GM19193 (cell line): ENCODE measurements around the gene SYNE2.

Source experiments
- POLR2A ChIP-seq: IDR thresholded peaks from 4 replicates; pipeline ENCODE4 v1.6.1; 2011; ENCODE audit not compliant: insufficient read depth, insufficient read length; ENCODE audit errors: extremely low read depth

SYNE2 gene

GRCh38 chr14:63933110-63933509, 80.3 kb downstream of the SYNE2 start:
- TF ChIP-seq POLR2A, result no peak

GRCh38 chr14:63933711-63934110, 80.9 kb downstream of the SYNE2 start:
- no peak for TF ChIP-seq POLR2A

GRCh38 chr14:63938198-63939005, 85.6 kb downstream of the SYNE2 start:
- TF ChIP-seq POLR2A, result no peak

- no peak for TF ChIP-seq POLR2A
Observed at GRCh38 chr14:63939006-63939270, 86.1 kb downstream of the SYNE2 start.

GRCh38 chr14:63940387-63940786, 87.6 kb downstream of the SYNE2 start:
- TF ChIP-seq POLR2A, result no peak

DNA sequence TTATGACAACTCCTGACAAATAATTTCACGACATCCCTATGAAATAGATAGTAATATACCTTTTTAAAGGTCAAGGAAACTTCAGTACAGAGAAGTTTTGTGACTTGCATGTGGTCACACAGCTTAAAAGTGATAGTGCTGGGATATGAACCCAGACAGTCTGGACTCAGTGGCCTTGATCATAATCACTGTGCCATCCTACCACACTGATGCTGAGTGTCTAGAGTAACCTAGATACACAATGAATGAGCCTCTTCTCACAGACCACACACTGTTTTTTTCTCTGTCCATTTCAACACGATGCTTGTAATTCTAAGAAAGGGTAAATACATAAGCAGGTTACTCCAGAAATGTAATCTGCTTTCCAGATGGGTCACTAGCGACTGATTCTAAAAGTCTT, 88.2 kb downstream of the SYNE2 start:
- no peak for TF ChIP-seq POLR2A

- no peak for TF ChIP-seq POLR2A
Observed at GRCh38 chr14:63949696-63950095, 96.9 kb downstream of the SYNE2 start.

GRCh38 chr14:63951021-63951420, 98.2 kb downstream of the SYNE2 start:
- TF ChIP-seq POLR2A, result no peak

DNA sequence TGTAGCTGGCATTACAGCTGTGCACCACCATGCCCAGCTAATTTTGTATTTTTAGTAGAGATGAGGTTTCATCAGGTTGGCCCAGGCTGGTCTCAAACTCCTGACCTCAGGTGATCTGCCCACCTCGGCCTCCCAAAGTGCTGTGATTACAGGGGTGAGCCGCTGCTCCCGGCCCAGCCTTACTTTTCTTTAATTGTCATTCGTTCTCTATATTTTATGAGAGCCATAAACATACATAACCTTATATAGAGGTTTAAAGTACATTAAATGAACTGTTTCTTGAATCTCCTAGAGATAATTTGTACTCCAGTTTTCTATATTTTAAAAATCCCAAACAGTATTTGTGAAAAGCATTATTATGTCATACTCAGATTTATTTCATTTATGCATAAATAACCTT, 98.6 kb downstream of the SYNE2 start:
- TF ChIP-seq POLR2A, result no peak

GRCh38 chr14:63952053-63952932, 99.5 kb downstream of the SYNE2 start:
- no peak for TF ChIP-seq POLR2A

DNA sequence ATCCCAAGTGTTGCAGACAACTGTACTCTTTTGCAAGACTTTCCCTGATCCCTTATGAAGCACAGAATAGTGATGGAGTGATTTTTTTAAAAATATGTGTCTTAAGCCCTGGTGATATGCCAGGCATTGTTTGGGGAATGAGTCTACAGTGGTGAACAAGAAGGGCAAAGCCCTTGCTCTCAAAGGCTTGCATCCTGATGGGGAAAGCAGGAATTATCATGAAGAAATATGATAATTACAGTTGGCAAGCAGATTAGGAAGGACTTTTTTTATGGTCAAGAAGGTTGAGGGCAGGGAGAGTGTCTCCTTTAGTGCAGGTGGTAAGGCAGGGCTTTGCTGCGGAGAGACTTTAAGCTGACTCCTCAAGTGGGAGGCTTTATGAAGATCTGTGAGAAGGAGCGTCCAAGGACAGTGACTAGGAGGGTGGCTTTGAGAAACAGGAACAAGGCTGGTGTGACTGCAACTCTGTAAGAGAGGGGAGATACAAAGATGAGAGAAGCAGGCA, 100.2 kb downstream of the SYNE2 start:
- TF ChIP-seq POLR2A, result no peak

DNA sequence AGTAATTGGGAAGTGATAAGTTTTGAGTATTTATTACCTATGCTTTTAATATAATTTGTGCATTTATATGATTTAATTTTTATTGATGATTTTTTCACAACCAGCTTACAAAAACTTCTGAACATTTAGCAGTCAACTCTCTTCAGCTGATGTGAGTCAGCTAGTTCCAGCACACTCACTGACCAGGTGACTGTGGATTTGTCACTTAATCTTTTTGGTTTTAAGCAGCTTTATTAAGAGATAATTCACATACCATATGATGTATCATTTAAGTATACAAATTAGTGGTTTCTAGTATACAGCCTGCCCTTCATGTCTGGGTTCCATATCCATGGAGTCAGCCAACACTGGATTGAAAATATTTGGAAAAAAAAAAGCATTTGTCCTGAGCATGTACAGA, 103.5 kb downstream of the SYNE2 start:
- no peak for TF ChIP-seq POLR2A

- TF ChIP-seq POLR2A, result no peak
Observed at GRCh38 chr14:63960926-63961567, 108.2 kb downstream of the SYNE2 start.

DNA sequence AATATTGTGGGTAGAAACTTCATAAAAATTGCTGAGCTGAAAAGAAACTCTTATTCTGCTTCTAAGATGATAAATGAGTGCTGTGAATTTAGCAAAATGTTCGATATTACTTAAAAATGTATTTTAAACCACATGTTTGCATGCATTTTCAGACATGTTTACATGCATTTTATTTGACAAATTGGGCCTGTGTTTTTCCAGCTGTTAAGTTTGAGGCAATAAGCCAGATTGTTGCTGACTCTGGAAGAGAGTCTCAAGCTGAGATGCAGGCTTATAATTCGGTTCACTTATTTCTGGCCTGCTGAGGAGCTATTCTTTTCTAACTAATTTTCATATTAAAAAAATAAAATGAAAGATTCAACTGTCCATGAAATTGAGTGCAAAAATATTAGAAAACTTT, 110.1 kb downstream of the SYNE2 start:
- TF ChIP-seq POLR2A, result no peak

DNA sequence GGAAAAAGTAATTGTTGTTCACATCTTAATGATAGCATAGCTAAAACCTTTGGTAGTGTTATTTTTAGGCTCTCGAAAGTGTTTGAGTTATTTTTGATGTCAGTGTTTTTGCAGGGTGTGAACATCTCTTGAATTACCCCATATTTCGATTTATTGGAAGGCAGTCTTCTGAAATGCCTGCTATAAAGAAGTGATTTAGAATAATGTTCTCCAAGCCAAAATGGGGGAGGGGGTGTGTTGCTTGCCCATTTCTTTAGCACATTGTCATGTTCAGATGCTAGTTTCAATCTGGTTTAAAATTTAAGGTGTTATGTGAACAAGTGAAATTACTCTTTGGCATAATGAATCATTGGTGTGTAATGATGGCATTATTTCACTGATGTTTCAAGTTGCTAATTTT, 110.6 kb downstream of the SYNE2 start:
- no peak for TF ChIP-seq POLR2A

DNA sequence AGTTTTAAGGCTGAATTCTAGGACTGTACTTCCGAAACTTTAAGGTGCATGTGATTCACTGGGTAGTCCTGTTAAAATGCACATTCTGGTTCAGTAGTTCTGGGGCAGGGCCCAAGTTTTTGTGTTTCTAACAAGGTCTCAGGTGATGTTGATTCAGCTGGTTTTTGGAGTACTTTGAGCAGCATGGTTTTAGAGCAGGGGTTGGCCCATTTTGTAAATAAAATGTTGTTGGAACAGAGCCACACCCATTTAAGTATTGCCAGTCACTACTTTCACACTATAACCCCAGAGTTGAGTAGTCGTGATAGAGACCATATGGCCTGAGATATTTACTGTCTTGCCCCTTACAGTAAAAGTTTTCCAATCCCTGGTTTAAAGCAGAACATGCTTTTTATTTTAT, 111.3 kb downstream of the SYNE2 start:
- no peak for TF ChIP-seq POLR2A

DNA sequence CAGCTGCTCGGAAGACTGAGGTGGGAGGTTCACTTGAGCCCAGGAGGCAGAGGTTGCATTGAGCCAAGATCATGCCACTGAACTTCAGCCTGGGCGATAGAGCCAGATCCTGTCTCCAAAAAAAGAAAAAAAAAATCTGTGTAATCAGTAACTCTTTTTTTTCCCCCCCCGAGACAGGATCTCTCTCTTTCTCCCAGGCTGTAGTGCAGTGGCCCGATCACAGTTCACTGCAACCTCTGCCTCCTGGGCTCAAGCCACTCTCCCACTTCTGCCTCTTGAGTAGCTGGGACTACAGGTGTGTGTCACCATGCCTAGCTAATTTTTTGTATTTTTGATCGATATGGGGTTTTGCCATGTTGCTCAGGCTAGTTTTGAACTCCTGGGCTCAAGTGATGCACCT, 113.6 kb downstream of the SYNE2 start:
- TF ChIP-seq POLR2A, result no peak
